Middle frontal gyrus (tissue), 1 donor: ENCODE measurements around the gene SEMA3C.

ENCODE experiments used
- DNase-seq: peaks from one replicate; pipeline ENCODE4 v3.0.0-alpha.2; 2015; ENCODE audit warnings: low spot score; ENCODE audit errors: extremely low spot score

Gene SEMA3C

GRCh38 chr7:80889525-80889924 lies 29.3 kb downstream of the SEMA3C start:
- DNase-seq = no peak

- no peak for DNase-seq
Measured at GRCh38 chr7:80885757-80886156, 33.1 kb downstream of the SEMA3C start.

GRCh38 chr7:80884511-80885195 lies 34.2 kb downstream of the SEMA3C start:
- no peak for DNase-seq

GRCh38 chr7:80883154-80884025 lies 35.5 kb downstream of the SEMA3C start:
- no peak for DNase-seq

- DNase-seq = no peak
Measured at GRCh38 chr7:80882213-80882801, 36.5 kb downstream of the SEMA3C start.

GRCh38 chr7:80881351-80881900 lies 37.4 kb downstream of the SEMA3C start:
- DNase-seq = no peak

GRCh38 chr7:80879849-80880248 lies 39.0 kb downstream of the SEMA3C start:
- no peak for DNase-seq

GRCh38 chr7:80876894-80877414 lies 41.9 kb downstream of the SEMA3C start:
- no peak for DNase-seq

- no peak for DNase-seq
Measured at GRCh38 chr7:80875537-80876120, 43.2 kb downstream of the SEMA3C start.

- no peak for DNase-seq
Measured at GRCh38 chr7:80873140-80873539, 45.7 kb downstream of the SEMA3C start.

GRCh38 chr7:80871228-80871627 lies 47.6 kb downstream of the SEMA3C start:
- no peak for DNase-seq

GRCh38 chr7:80870813-80871212 lies 48.0 kb downstream of the SEMA3C start:
- no peak for DNase-seq

- DNase-seq = no peak
Measured at GRCh38 chr7:80869821-80870751, 48.8 kb downstream of the SEMA3C start.

GRCh38 chr7:80869106-80869784 lies 49.6 kb downstream of the SEMA3C start:
- no peak for DNase-seq

GRCh38 chr7:80868566-80868965 lies 50.3 kb downstream of the SEMA3C start:
- DNase-seq = no peak

- no peak for DNase-seq
Measured at GRCh38 chr7:80860554-80860953, 58.3 kb downstream of the SEMA3C start.

GRCh38 chr7:80859272-80859970 lies 59.4 kb downstream of the SEMA3C start:
- DNase-seq = no peak

- DNase-seq = no peak
Measured at GRCh38 chr7:80858141-80858903, 60.5 kb downstream of the SEMA3C start.
